Measurements from ENCODE around the gene ATAD2B. TPM values are rescaled to one million over a fixed set of nuclear protein-coding genes. Genes with fewer than 3 reads are reported as not detected.

The ATAD2B gene
- polyA plus RNA-seq, 1 of the 3 experiments (the other 2 are of a cell fraction), result 1.3 TPM

GRCh38 chr2:23850564-23851256, 76.2 kb downstream of the ATAD2B start:
- Histone ChIP-seq H3F3A (replicated peaks; ENCODE audit: insufficient read depth) (peaks cover 3% of the 10 kb centered on the region), H3K27me3 (ENCODE audit: insufficient read depth) (no peaks in the 10 kb centered on the region), H3K36me3 (replicated peaks in 1 of 2; ENCODE audit: control insufficient read depth in 1 of 2, insufficient read depth in 2 of 2, low read length in 1 of 2) (peaks cover 0 to 7% of the 10 kb centered on the region in 2 experiments), H3K4me2 (no peak overlapping the region), H3K9me3 (no peaks in the 10 kb centered on the region), H3K9ac (no peak overlapping the region), H3K4me3 (ENCODE audit: low read depth in 2 of 2, low read length in 1 of 2) (no peak overlapping the region), H3K79me2 (ENCODE audit: insufficient read depth) (no peaks in the 10 kb centered on the region), H4K20me1 (ENCODE audit: insufficient read depth) (no peaks in the 10 kb centered on the region), H3K27ac (ENCODE audit: low read depth in 2 of 2, low read length in 1 of 2) (no peak overlapping the region), H3K4me1 (ENCODE audit: control insufficient read depth in 1 of 2, insufficient read depth in 2 of 2, low read depth in 1 of 2, low read length in 1 of 2) (no peaks in the 10 kb centered on the region), H3K9me2 (no peaks in the 10 kb centered on the region), H2AFZ (ENCODE audit: low read depth) (no peak overlapping the region)
- no peak for TF ChIP-seq FOSL2 (IDR thresholded peaks at IDR 0.05; ENCODE audit: borderline replicate concordance, low read depth)
- TF ChIP-seq, protein P1, sequence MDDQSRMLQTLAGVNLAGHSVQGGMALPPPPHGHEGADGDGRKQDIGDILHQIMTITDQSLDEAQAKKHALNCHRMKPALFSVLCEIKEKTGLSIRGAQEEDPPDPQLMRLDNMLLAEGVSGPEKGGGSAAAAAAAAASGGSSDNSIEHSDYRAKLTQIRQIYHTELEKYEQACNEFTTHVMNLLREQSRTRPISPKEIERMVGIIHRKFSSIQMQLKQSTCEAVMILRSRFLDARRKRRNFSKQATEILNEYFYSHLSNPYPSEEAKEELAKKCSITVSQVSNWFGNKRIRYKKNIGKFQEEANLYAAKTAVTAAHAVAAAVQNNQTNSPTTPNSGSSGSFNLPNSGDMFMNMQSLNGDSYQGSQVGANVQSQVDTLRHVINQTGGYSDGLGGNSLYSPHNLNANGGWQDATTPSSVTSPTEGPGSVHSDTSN (IDR thresholded peaks at IDR 0.05), result no peak
- no peak for TF ChIP-seq REST (IDR thresholded peaks at IDR 0.05; ENCODE audit: low read depth, low read length)
- no peak for TF ChIP-seq ELF1 (IDR thresholded peaks at IDR 0.05)
- no peak for TF ChIP-seq ZBTB33 (IDR thresholded peaks at IDR 0.05; ENCODE audit: borderline replicate concordance, low read depth)
- TF ChIP-seq TAF1 (IDR thresholded peaks at IDR 0.05; ENCODE audit: borderline replicate concordance, low read depth, low read length), result no peak
- no peak for TF ChIP-seq FOXM1 (IDR thresholded peaks at IDR 0.05; ENCODE audit: low read depth)
- no peak for TF ChIP-seq IRF3 (IDR thresholded peaks at IDR 0.05; ENCODE audit: low read depth, low read length)
- TF ChIP-seq USF1 (IDR thresholded peaks at IDR 0.05; ENCODE audit: borderline replicate concordance, low read depth), result no peak
- TF ChIP-seq FOXJ3 (CRISPR knock-in tag; IDR thresholded peaks at IDR 0.05), result no peak
- TF ChIP-seq GABPA (IDR thresholded peaks at IDR 0.05; ENCODE audit: low read depth), result no peak
- no peak for TF ChIP-seq NFIC (IDR thresholded peaks at IDR 0.05; ENCODE audit: borderline replicate concordance)
- TF ChIP-seq SMC3 (IDR thresholded peaks at IDR 0.05; ENCODE audit: low read depth, low read length), result no peak
- no peak for TF ChIP-seq JUND (IDR thresholded peaks at IDR 0.05)
- TF ChIP-seq CHD2 (IDR thresholded peaks at IDR 0.05; ENCODE audit: low read length, partially characterized antibody), result no peak
- WGBS (ENCODE audit: low lambda C conversion rate), result 90% methylated on average over 4 of the region's 4 CpGs
- CTCF ChIA-PET, result interaction anchor here (1.6 to 3.6 kb wide), 2 partner anchors 10 to 26 kb away, joined by 4 to 21 read pairs; no protein-coding TSS in a partner anchor
- DNase-seq, result no peak
- POLR2A ChIA-PET, result no interaction called here
